GM19351 (cell line): ENCODE data around the gene STX19.

ENCODE experiments used
- ATAC-seq: cut with Tn5 transposase; IDR thresholded peaks from one replicate; pipeline ENCODE4 v1.9.1; 2021; ENCODE audit warnings: mild to moderate bottlenecking, moderate library complexity; ENCODE audit not compliant: unreplicated experiment

The STX19 gene

GRCh38 chr3:94036909-94037507 is 8.6 kb upstream of the STX19 start:
- peak; percentile 91 for ATAC-seq

- no peak for ATAC-seq
Observed at GRCh38 chr3:94026623-94027022, 1.8 kb downstream of the STX19 start.

GRCh38 chr3:94024385-94024784 is 4.0 kb downstream of the STX19 start:
- no peak for ATAC-seq

GRCh38 chr3:94020293-94020692 is 8.1 kb downstream of the STX19 start:
- no peak for ATAC-seq

- ATAC-seq, result no peak
Observed at GRCh38 chr3:94019659-94020058, 8.7 kb downstream of the STX19 start.

- no peak for ATAC-seq
Observed at GRCh38 chr3:94015025-94015424, 13.4 kb downstream of the STX19 start.

GRCh38 chr3:94012185-94012584 is 16.2 kb downstream of the STX19 start:
- ATAC-seq, result no peak

GRCh38 chr3:94011233-94011711 is 17.1 kb downstream of the STX19 start:
- no peak for ATAC-seq

GRCh38 chr3:94009608-94010007 is 18.8 kb downstream of the STX19 start:
- ATAC-seq, result no peak

- ATAC-seq, result no peak
Observed at GRCh38 chr3:94008253-94008652, 20.1 kb downstream of the STX19 start.

GRCh38 chr3:94004301-94004910 is 24.0 kb downstream of the STX19 start:
- peak; percentile 94 for ATAC-seq

- ATAC-seq, result no peak
Observed at GRCh38 chr3:94001827-94002495, 26.4 kb downstream of the STX19 start.

GRCh38 chr3:94001191-94001590 is 27.2 kb downstream of the STX19 start:
- ATAC-seq, result no peak

GRCh38 chr3:93994056-93994455 is 34.3 kb downstream of the STX19 start:
- ATAC-seq, result no peak

- no peak for ATAC-seq
Observed at GRCh38 chr3:93992207-93992606, 36.2 kb downstream of the STX19 start.

GRCh38 chr3:93991631-93992030 is 36.8 kb downstream of the STX19 start:
- no peak for ATAC-seq

GRCh38 chr3:93989241-93989640 is 39.2 kb downstream of the STX19 start:
- ATAC-seq, result no peak

- no peak for ATAC-seq
Observed at GRCh38 chr3:93988764-93989163, 39.6 kb downstream of the STX19 start.

- no peak for ATAC-seq
Observed at GRCh38 chr3:93988283-93988682, 40.1 kb downstream of the STX19 start.

- ATAC-seq, result no peak
Observed at GRCh38 chr3:93984618-93985017, 43.8 kb downstream of the STX19 start.

GRCh38 chr3:93983408-93983807 is 45.0 kb downstream of the STX19 start:
- no peak for ATAC-seq

GRCh38 chr3:93981649-93982048 is 46.7 kb downstream of the STX19 start:
- no peak for ATAC-seq
